SK-N-SH (cell line): ENCODE results near the gene INTS11. TPM values are rescaled to one million over a fixed set of nuclear protein-coding genes. Genes with fewer than 3 reads are reported as not detected.

Experiments
- CTCF ChIA-PET: fragments of 300-600, 350-600 bp; formaldehyde crosslinking; extraction: SDS; loops from one replicate; lab custom pipeline; 2021; lab: Yijun Ruan, JAX
- POLR2A ChIA-PET: fragments of 350-600 bp; sonication (Branson Sonifier 250); formaldehyde crosslinking; extraction: SDS; loops from one replicate; lab custom pipeline; 2020; ENCODE audit warnings: antibody characterized with exemption, inconsistent platforms; lab: Yijun Ruan, JAX
- DNase-seq: peaks from one replicate; pipeline ENCODE4 v3.0.0; 2012
- H2AFZ ChIP-seq: fragments of 200-600 bp; sonication (generic); 2 replicates; pipeline ENCODE4 v1.8.1; 2016; ENCODE audit warnings: antibody characterized with exemption, mild to moderate bottlenecking, low read depth
- H3F3A ChIP-seq: fragments of 200-600 bp; sonication (generic); replicated peaks from 2 replicates; pipeline ENCODE3; 2016; ENCODE audit warnings: antibody characterized with exemption, mild to moderate bottlenecking; ENCODE audit not compliant: insufficient read depth
- H3K27ac ChIP-seq, 2 experiments: fragments of 200-500 bp in 1 of 2; fragments of 200-600 bp in 1 of 2; sonication (Bioruptor generic) in 1 of 2; sonication (generic), shearing (Covaris generic) in 1 of 2; 2 replicates each; pipeline versions ENCODE4 v1.5.1 to v1.6.1; 2014 to 2016; ENCODE audit warnings: low read depth in 2 of 2, inconsistent platforms in 1 of 2, low read length in 1 of 2, mild to moderate bottlenecking in 1 of 2, mixed read lengths in 1 of 2
- H3K27me3 ChIP-seq: fragments of 200-600 bp; sonication (generic), shearing (Covaris generic); 2 replicates; pipeline ENCODE4 v1.6.1; 2016; ENCODE audit warnings: mixed run types; ENCODE audit not compliant: insufficient read depth
- H3K36me3 ChIP-seq, 2 experiments: fragments of 200-500 bp in 1 of 2; fragments of 200-600 bp in 1 of 2; sonication (Bioruptor generic) in 1 of 2; sonication (generic) in 1 of 2; replicated peaks in 1 of 2; 2 replicates each; pipeline versions ENCODE3 to v1.5.1; 2014 to 2016; ENCODE audit warnings: low read length in 1 of 2, mild to moderate bottlenecking in 1 of 2; ENCODE audit not compliant: insufficient read depth in 2 of 2, control insufficient read depth in 1 of 2
- H3K4me1 ChIP-seq, 2 experiments: fragments of 200-500 bp in 1 of 2; fragments of 200-600 bp in 1 of 2; sonication (Bioruptor generic) in 1 of 2; sonication (generic), shearing (Covaris generic) in 1 of 2; 2 replicates each; pipeline versions ENCODE4 v1.5.1 to v1.6.1; 2014 to 2016; ENCODE audit warnings: low read depth in 1 of 2, low read length in 1 of 2, mixed run types in 1 of 2; ENCODE audit not compliant: insufficient read depth in 2 of 2, control insufficient read depth in 1 of 2
- H3K4me2 ChIP-seq: fragments of 200-600 bp; sonication (generic), shearing (Covaris generic); 2 replicates; pipeline ENCODE4 v1.6.1; 2017; ENCODE audit warnings: mixed run types
- H3K4me3 ChIP-seq, 2 experiments: fragments of 200-500 bp in 1 of 2; fragments of 200-600 bp in 1 of 2; sonication (Bioruptor generic) in 1 of 2; sonication (generic), shearing (Covaris generic) in 1 of 2; 2 replicates each; pipeline versions ENCODE4 v1.5.1 to v1.8.1; 2014 to 2016; ENCODE audit warnings: low read depth in 2 of 2, inconsistent platforms in 1 of 2, low read length in 1 of 2, mild to moderate bottlenecking in 1 of 2, mixed read lengths in 1 of 2, moderate library complexity in 1 of 2
- H3K79me2 ChIP-seq: fragments of 200-600 bp; sonication (generic); 2 replicates; pipeline ENCODE4 v1.8.1; 2017; ENCODE audit warnings: mild to moderate bottlenecking; ENCODE audit not compliant: insufficient read depth
- H3K9ac ChIP-seq: fragments of 200-600 bp; sonication (generic); 2 replicates; pipeline ENCODE4 v1.6.1; 2017; ENCODE audit warnings: mixed run types
- H3K9me2 ChIP-seq: fragments of 200-600 bp; sonication (generic); 2 replicates; pipeline ENCODE4 v1.6.1; 2017; ENCODE audit warnings: mixed run types
- H3K9me3 ChIP-seq: fragments of 200-600 bp; sonication (generic); 2 replicates; pipeline ENCODE4 v1.6.1; 2017; ENCODE audit warnings: mixed run types, mild to moderate bottlenecking, moderate library complexity
- H4K20me1 ChIP-seq: fragments of 200-600 bp; sonication (generic); 2 replicates; pipeline ENCODE4 v1.6.1; 2017; ENCODE audit warnings: mild to moderate bottlenecking, mixed run types; ENCODE audit not compliant: insufficient read depth
- CTCF ChIP-seq: fragments of 200-600 bp; sonication (generic); IDR thresholded peaks from 2 replicates; pipeline ENCODE4 v1.6.1; 2017; ENCODE audit warnings: antibody characterized with exemption, mild to moderate bottlenecking, moderate library complexity
- EP300 ChIP-seq, 2 experiments: IDR thresholded peaks; 2 replicates each; pipeline versions ENCODE4 v1.4.0 to v1.6.1; 2012; ENCODE audit warnings: borderline replicate concordance in 1 of 2, low read depth in 1 of 2, low read length in 1 of 2
- FOSL2 ChIP-seq: IDR thresholded peaks from 2 replicates; pipeline ENCODE4 v1.4.0; 2012; ENCODE audit warnings: low read depth, mild to moderate bottlenecking, moderate library complexity, borderline replicate concordance
- FOXM1 ChIP-seq: IDR thresholded peaks from 2 replicates; pipeline ENCODE4 v1.4.0; 2012; ENCODE audit warnings: low read depth, mild to moderate bottlenecking
- JUND ChIP-seq: IDR thresholded peaks from 2 replicates; pipeline ENCODE4 v1.4.0; 2012
- MAX ChIP-seq: IDR thresholded peaks from 2 replicates; pipeline ENCODE4 v1.4.0; 2012; ENCODE audit warnings: low read depth
- NRF1 ChIP-seq: IDR thresholded peaks from 2 replicates; pipeline ENCODE4 v1.6.1; 2012; ENCODE audit warnings: low read depth, mild to moderate bottlenecking, low read length
- PBX3 ChIP-seq: IDR thresholded peaks from 2 replicates; pipeline ENCODE4; 2012
- POLR2AphosphoS5 ChIP-seq: IDR thresholded peaks from 2 replicates; pipeline ENCODE4 v1.6.1; 2012; ENCODE audit warnings: low read depth, low read length
- SIN3A ChIP-seq: IDR thresholded peaks from 2 replicates; pipeline ENCODE4 v1.6.1; 2012; ENCODE audit warnings: low read depth, mild to moderate bottlenecking, low read length, moderate library complexity, borderline replicate concordance
- TAF1 ChIP-seq: IDR thresholded peaks from 2 replicates; pipeline ENCODE4 v1.6.1; 2012; ENCODE audit warnings: low read depth, mild to moderate bottlenecking, low read length, moderate library complexity, borderline replicate concordance
- TCF12 ChIP-seq: IDR thresholded peaks from 2 replicates; pipeline ENCODE4 v1.4.0; 2012
- USF1 ChIP-seq: IDR thresholded peaks from 2 replicates; pipeline ENCODE4 v1.4.0; 2012; ENCODE audit warnings: low read depth, borderline replicate concordance
- YY1 ChIP-seq: IDR thresholded peaks from 2 replicates; pipeline ENCODE4 v1.4.0; 2012; ENCODE audit warnings: low read depth, mild to moderate bottlenecking
- WGBS: methylation state at CpG from one replicate; pipeline ENCODE4 v1.1.6; 2017; ENCODE audit warnings: low lambda C conversion rate; 5-methylcytosine and 5-hydroxymethylcytosine counted together
- polyA plus RNA-seq, 3 experiments: library from polyadenylated mRNA; depleted of rRNA; stranded (reverse); fragments of >200 nt; gene quantifications; 2 replicates each; pipeline ENCODE4 v1.2.3, GENCODE V29; 2012

The INTS11 gene
- polyA plus RNA-seq, 1 of the 3 experiments (the other 2 are of a cell fraction) = 137 TPM

GRCh38 chr1:1280782-1281481 lies 43.5 kb downstream of the INTS11 start:
- WGBS = no CpG with 5 or more reads among the region's 21 CpGs
- no peaks in the 10 kb centered on the region for H3K36me3 ChIP-seq
- no peaks in the 10 kb centered on the region for H3K27me3 ChIP-seq
- no peak overlapping the region for H2AFZ ChIP-seq
- POLR2A ChIA-PET = no interaction called here
- H3K27ac ChIP-seq = no peak overlapping the region
- CTCF ChIA-PET = interaction anchor here (1.3 to 2.4 kb wide), 3 partner anchors 10 to 218 kb away, joined by 4 to 18 read pairs (median 10); no protein-coding TSS in a partner anchor
- no peak overlapping the region for H3K4me3 ChIP-seq
- no peaks in the 10 kb centered on the region for H3K79me2 ChIP-seq
- peaks cover 0 to 9% of the 10 kb centered on the region in 2 experiments; a peak in 1 of 4 replicates for H3K4me1 ChIP-seq
- no peak for TF ChIP-seq EP300 (IDR thresholded peaks at IDR 0.05; ENCODE audit: borderline replicate concordance in 1 of 2, low read depth in 1 of 2, low read length in 1 of 2)
- no peak for TF ChIP-seq FOXM1
- TF ChIP-seq TAF1 = no peak
- no peak for TF ChIP-seq POLR2AphosphoS5
- no peak for TF ChIP-seq YY1
- TF ChIP-seq PBX3 = no peak
- TF ChIP-seq USF1 = no peak
- H3K9ac ChIP-seq = no peak overlapping the region
- DNase-seq = no peak
- no peaks in the 10 kb centered on the region for H3F3A ChIP-seq
- H4K20me1 ChIP-seq = no peaks in the 10 kb centered on the region
- no peak overlapping the region for H3K4me2 ChIP-seq
- H3K9me2 ChIP-seq = no peaks in the 10 kb centered on the region
- H3K9me3 ChIP-seq = no peaks in the 10 kb centered on the region

GRCh38 chr1:1279028-1279427 lies 45.4 kb downstream of the INTS11 start:
- Histone ChIP-seq H4K20me1 (no peaks in the 10 kb centered on the region), H3K79me2 (no peaks in the 10 kb centered on the region), H3K9ac (no peak overlapping the region), H2AFZ (no peak overlapping the region), H3K27ac (no peak overlapping the region), H3F3A (no peaks in the 10 kb centered on the region), H3K4me2 (no peak overlapping the region), H3K9me2 (no peaks in the 10 kb centered on the region), H3K4me1 (peaks cover 0 to 17% of the 10 kb centered on the region in 2 experiments; a peak in 1 of 4 replicates), H3K36me3 (no peaks in the 10 kb centered on the region), H3K4me3 (no peak overlapping the region), H3K27me3 (no peaks in the 10 kb centered on the region), H3K9me3 (no peaks in the 10 kb centered on the region)
- DNase-seq = no peak
- 91% methylated on average over 17 of the region's 17 CpGs for WGBS
- ChIA-PET CTCF (interaction anchor here (1.2 kb wide), 1 partner anchor 12 kb away, joined by 7 read pairs; no protein-coding TSS in a partner anchor), POLR2A (no interaction called here)
- TF ChIP-seq FOSL2 = no peak
- TF ChIP-seq NRF1 = no peak
- no peak for TF ChIP-seq FOXM1
- no peak for TF ChIP-seq CTCF
- no peak for TF ChIP-seq MAX
- TF ChIP-seq JUND = no peak
- no peak for TF ChIP-seq SIN3A
- no peak for TF ChIP-seq EP300 (IDR thresholded peaks at IDR 0.05; ENCODE audit: borderline replicate concordance in 1 of 2, low read depth in 1 of 2, low read length in 1 of 2)
- TF ChIP-seq TCF12 = no peak
